ENCODE results near the gene VPS16.

- TF ChIP-seq CTCF (IDR thresholded peaks at IDR 0.05) (no peak), POLR2AphosphoS5 (IDR thresholded peaks at IDR 0.05) (no peak), POLR2A (IDR thresholded peaks at IDR 0.05) (no peak)
These were observed 47.2 kb downstream of the VPS16 start for GRCh38 chr20:2887715-2888114.

All from gastroesophageal sphincter (tissue), 3 donors.